Stimulated activated CD4-positive, alpha-beta T cell treated with anti-CD3 and anti-CD28 coated beads, Interleukin-15, amount 100 ng/mL, for 48 hours (primary cell): ENCODE data around the gene FGGY.
"Not testable (repeated sequence)": the region's sequence is repeated elsewhere in the genome, so short reads cannot be mapped to it uniquely, and the experiment has no call there.

ENCODE experiments used
- DNase-seq, 2 donors: peaks; one replicate each; pipeline ENCODE4 v3.0.0-alpha.2; 2020; ENCODE audit warnings: low read depth in 2 of 2

The FGGY gene

DNA sequence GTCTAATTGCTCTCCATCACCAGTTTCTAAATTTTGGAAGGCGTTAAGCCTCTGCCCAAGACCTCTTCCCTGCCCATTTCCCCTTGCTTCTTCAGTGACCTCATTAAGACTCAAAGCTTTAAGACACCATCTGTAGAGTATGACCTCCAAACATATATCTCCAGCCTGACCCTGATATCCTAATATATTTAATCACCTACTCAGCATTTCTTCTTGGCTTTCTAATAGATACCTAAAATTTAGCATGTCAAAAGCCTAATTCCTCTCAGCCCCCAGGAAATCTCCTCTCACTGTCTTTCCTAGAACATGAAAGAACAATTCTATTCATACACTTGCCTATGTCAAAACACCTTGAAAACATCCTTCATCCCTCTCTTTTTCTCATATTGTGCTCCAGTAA is 282.3 kb downstream of the FGGY start:
- no peak for DNase-seq

DNA sequence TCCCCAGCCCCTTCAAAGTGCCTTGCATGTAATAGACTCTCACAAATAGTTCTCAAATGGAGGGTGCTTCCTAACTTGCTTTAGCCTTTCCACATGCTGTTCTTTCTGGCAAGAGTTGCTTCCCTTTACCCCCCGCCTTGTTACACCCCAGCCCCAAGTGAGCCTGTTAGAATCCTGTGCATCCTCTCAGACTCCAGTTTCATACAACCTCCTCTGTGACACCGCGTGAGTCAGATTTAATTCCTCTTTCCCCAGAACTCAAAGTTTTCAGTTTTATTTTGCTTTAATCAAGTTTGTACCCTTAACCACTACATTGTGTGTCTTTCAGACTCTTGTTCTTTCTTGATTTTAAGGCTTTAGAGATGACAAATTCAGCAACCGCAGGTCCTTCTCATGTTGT is 283.4 kb downstream of the FGGY start:
- DNase-seq: no peak

DNA sequence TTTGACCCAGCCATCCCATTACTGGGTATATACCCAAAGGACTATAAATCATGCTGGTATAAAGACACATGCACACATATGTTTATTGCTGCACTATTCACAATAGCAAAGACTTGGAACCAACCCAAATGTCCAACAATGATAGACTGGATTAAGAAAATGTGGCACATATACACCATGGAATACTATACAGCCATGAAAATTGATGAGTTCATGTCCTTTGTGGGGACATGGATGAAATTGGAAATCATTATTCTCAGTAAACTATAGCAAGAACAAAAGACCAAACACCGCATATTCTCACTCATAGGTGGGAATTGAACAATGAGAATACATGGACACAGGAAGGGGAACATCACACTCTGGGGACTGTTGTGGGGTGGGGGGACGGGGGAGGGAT is 295.5 kb downstream of the FGGY start:
- not testable (repeated sequence) for DNase-seq

DNA sequence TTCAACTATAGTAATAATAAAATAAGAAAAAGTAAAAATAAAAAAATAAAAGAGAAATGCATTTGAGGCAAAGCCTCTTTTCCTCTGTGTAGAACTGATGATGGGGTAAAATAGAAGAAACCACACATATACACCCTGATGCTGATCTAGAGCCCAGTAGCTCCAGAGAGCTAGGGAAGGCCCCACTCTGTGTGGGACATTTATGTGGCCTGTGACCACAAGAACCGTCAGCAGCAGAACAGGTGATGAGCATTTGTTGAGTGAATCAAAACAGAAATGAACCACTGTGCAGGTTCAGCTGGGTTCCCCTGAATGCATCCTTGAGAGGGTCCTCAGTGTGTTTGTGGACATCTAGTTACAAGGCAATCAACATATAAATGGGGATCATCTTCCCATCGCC is 296.0 kb downstream of the FGGY start:
- DNase-seq: no peak

DNA sequence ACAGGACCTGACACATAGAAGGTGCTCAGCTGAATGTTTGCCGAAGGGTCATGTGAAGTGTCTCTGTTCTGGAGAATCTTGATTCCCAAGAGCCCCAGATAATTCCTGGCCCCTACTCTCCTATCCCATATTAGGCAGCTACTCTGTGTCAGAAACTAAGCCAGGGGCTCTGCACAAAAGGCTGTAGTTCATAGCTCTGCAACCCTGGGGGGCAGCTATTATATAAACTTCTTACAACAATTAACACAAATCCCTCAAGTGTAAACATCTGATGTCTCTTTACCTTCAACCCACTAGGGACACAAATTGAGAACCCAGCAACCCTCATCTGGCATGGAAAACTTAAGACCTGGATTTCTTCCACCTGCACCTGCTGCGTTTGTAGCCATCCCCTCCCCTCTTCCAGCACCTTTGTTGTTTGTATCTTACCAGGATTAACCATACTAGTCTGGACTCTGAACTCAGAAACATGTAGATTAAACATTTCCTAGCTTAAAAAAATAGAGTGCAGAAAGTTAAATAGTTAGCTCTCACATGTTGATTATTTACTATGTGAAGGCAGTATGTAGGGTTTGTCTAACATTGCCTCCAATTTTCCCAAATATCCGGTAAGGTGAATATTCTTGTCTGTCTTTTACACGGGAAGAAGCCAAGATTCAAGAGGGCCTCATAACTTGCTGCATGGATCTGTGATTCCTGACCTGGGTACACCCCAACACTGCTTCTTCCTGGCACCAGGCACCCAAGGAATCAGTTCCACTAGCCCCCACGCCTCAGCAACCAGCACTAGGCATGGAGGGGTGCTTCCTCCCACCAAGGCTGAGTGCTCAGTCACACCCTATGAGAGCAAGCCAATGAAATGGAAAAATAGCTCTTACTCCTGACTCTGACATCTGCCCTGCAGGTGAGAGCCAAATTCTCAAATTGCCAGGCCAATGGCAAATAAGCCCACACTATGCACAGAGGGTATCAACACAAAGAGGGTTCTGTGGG is 297.2 kb downstream of the FGGY start:
- DNase-seq: no peak

GRCh38 chr1:59595774-59596173 is 298.9 kb downstream of the FGGY start:
- no peak for DNase-seq

DNA sequence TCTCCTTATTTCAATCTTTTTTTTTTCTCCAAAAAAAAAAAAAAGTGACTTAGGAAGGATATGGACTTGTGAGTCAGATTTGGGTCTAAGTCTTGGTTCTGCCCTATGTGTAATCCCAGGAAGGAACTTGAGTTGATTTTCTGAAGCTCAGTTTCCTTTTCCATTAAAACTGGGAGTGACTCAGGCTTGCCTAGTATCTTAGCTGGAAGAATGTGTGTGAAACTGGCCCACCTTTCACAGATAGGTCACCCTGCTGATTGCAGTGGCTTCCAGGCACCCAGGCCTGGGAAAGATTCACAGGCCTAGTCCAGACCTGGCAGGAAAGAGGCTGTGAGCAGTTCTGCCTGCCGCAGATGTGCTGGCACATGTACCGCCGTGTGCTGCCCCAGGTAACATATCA is 299.5 kb downstream of the FGGY start:
- DNase-seq: no peak

- DNase-seq: no peak
Observed at GRCh38 chr1:59596956-59597355, 300.1 kb downstream of the FGGY start.

GRCh38 chr1:59597420-59598119 is 300.7 kb downstream of the FGGY start:
- DNase-seq: no peak

GRCh38 chr1:59598120-59598440 is 301.2 kb downstream of the FGGY start:
- no peak for DNase-seq

DNA sequence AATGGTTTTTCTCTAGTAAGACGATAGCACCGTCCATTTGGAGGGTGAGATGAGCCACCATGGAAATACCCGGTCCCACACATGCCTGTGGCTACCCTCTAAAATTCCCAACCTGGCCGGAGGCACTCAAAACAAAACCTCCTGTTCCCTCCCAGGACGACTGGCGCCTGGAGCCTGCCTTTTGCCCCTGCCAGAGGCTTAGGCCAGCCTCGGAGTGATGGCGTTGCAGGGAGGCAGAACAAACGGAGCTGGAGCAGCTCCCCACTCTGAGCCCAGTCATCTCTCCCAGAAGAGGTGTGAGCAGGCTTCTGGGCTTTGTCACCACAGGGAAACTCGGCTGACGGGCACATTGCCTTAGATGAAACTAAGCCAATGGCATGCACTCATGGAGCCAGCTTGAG is 304.1 kb downstream of the FGGY start:
- DNase-seq: no peak

- no peak for DNase-seq
Observed at GRCh38 chr1:59601811-59602210, 304.9 kb downstream of the FGGY start.

- no peak for DNase-seq
Observed at GRCh38 chr1:59604191-59604590, 307.3 kb downstream of the FGGY start.

GRCh38 chr1:59605184-59605583 is 308.3 kb downstream of the FGGY start:
- no peak for DNase-seq

- no peak for DNase-seq
Observed at GRCh38 chr1:59605761-59606160, 308.9 kb downstream of the FGGY start.

GRCh38 chr1:59609245-59609644 is 312.4 kb downstream of the FGGY start:
- no peak for DNase-seq

DNA sequence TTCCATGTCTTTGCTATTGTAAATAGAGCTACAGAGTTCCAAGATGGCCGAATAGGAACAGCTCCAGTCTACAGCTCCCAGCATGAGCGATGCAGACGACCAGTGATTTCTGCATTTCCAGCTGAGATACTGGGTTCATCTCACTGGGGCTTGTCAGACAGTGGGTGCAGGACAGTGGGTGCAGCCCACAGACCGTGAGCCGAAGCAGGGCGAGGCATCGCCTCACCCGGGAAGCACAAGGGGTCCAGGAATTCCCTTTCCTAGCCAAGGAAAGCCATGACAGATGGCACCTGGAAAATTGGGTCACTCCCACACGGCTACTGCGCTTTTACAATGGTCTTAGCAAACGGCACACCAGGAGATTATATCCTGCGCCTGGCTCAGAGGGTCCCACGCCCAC is 313.6 kb downstream of the FGGY start:
- DNase-seq: not testable (repeated sequence)

GRCh38 chr1:59617434-59617833 is 320.5 kb downstream of the FGGY start:
- no peak for DNase-seq

GRCh38 chr1:59619557-59619956 is 322.7 kb downstream of the FGGY start:
- DNase-seq: no peak

DNA sequence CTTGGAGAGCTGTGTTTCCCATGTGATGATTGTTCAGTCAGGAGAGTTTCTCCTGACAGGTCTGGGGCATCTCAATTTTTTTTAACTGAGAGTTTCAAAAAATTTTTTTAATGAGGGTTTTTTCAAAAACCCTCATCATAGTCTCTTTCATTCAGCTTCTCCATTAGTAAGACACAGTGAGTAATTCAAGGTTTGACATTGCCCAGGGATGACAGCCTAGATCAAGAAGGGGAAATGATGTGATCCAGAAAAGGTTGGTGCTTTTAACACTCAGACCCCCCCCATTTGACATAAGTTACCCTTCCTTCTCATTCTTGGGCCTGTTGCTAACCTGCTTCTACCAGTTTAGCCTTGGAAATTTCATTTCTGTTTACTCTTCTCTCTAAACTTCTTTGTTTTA is 328.5 kb downstream of the FGGY start:
- no peak for DNase-seq

- no peak for DNase-seq
Observed at GRCh38 chr1:59631561-59632255, 334.8 kb downstream of the FGGY start.

DNA sequence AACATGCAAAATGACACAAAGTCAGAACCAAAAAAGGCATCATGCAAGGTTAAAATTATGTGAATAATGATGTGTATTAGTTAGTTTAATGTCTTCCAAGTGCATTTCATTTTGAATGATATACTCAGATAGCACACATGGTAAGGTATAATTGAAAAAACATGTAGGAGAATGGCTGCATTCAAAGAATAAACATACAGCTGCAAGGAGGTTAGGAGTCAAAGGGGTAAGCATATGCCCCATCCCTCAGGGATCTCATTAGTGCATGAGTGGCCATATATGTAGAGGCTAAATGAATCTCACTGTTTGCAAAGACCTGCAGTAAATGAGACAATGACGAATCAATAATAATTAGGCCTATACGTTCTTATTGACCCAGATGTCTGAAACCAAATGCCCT is 338.2 kb downstream of the FGGY start:
- DNase-seq: no peak
